Measurements from ENCODE around the gene CISD3. TPM values are rescaled to one million over a fixed set of nuclear protein-coding genes. Genes with fewer than 3 reads are reported as not detected.

Gene CISD3
- total and polyA plus RNA-seq, 10 of the 15 experiments (the other 5 are each of a cell fraction or from before 2014, with no cell fraction given): 2.6 to 38.1 (median 8.1) TPM

GRCh38 chr17:38741461-38741860 lies 11.3 kb downstream of the CISD3 start (continued):
- TF ChIP-seq USF2 (IDR thresholded peaks at IDR 0.05; ENCODE audit: borderline replicate concordance, low read depth, low read length) (no peak), SRF (IDR thresholded peaks at IDR 0.05; ENCODE audit: low read depth in 2 of 2, low read length in 2 of 2) (no peak), MEF2B (IDR thresholded peaks at IDR 0.05; ENCODE audit: partially characterized antibody, poor library complexity, severe bottlenecking) (no peak), ETV6 (conservative IDR thresholded peaks at IDR 0.05 in 1 of 2, IDR thresholded peaks at IDR 0.05 in 1 of 2; ENCODE audit: borderline replicate concordance in 1 of 2, low read depth in 1 of 2) (no peak)

- Histone ChIP-seq H3K36me3 (ENCODE audit: control insufficient read depth in 2 of 2, insufficient read depth in 2 of 2, low read length in 1 of 2) (peaks cover 4 to 10% of the 10 kb centered on the region in 2 experiments; a peak in 3 of 4 replicates), H3K4me3 (no peak overlapping the region), H3K4me2 (ENCODE audit: control insufficient read depth, insufficient read depth) (no peak overlapping the region), H3K27ac (ENCODE audit: control insufficient read depth, insufficient read depth) (no peak overlapping the region), H3K9me3 (replicated peaks; ENCODE audit: control insufficient read depth, insufficient read depth, low read length) (no peaks in the 10 kb centered on the region), H2AFZ (ENCODE audit: control insufficient read depth, low read depth, low read length) (no peak overlapping the region), H3K79me2 (ENCODE audit: control insufficient read depth, insufficient read depth, low read length) (peaks cover 35% of the 10 kb centered on the region), H4K20me1 (ENCODE audit: control insufficient read depth, insufficient read depth) (no peaks in the 10 kb centered on the region), H3K9ac (ENCODE audit: control insufficient read depth, insufficient read depth, low read length) (no peak overlapping the region), H3K4me1 (ENCODE audit: control insufficient read depth, insufficient read depth, low read length) (peaks cover 33% of the 10 kb centered on the region), H3K27me3 (replicated peaks in 1 of 2; ENCODE audit: control insufficient read depth in 2 of 2, insufficient read depth in 2 of 2, low read length in 1 of 2) (no peaks in the 10 kb centered on the region)
- BruUV-seq (replicated peaks): no TSS peak
- no peak for FAIRE-seq
- no peak for ATAC-seq
- ChIA-PET RAD21 (ENCODE audit: unreplicated experiment) (no interaction called here), POLR2A (no interaction called here), SMC1A (ENCODE audit: uncharacterized antibody, unreplicated experiment) (no interaction called here), CTCF (interaction anchor here (1.0 kb wide), 1 partner anchor 65 kb away, joined by 4 read pairs; no protein-coding TSS in a partner anchor)
- WGBS (ENCODE audit: insufficient coverage, insufficient replicate concordance, low lambda C conversion rate, missing lambda C conversion rate): 23% methylated on average over 7 of the region's 7 CpGs
- intact Hi-C loops (cut with micrococcal nuclease; ENCODE audit: unreplicated experiment) (no loop called here), in situ Hi-C loops (cut with MboI) (no loop called here)
- no peak for TF ChIP-seq CHD2 (IDR thresholded peaks at IDR 0.05; ENCODE audit: borderline replicate concordance, low read depth, low read length)
- TF ChIP-seq CEBPB (IDR thresholded peaks at IDR 0.05; ENCODE audit: borderline replicate concordance in 1 of 2, low read depth in 2 of 2, low read length in 2 of 2): no peak
- no peak for TF ChIP-seq MLLT1 (IDR thresholded peaks at IDR 0.05)
- no peak for TF ChIP-seq ATF2 (IDR thresholded peaks at IDR 0.05; ENCODE audit: low read length)
- TF ChIP-seq BCL11A (IDR thresholded peaks at IDR 0.05; ENCODE audit: low read depth, low read length): no peak
- DNase-seq (ENCODE audit: low read depth, low spot score): no peak
Measured at GRCh38 chr17:38741921-38742410, 11.8 kb downstream of the CISD3 start.

Measured in GM12878 (cell line).